GM15510 (cell line): Measurements from ENCODE around the gene OBSCN.

Experiments used
- POLR2A ChIP-seq: IDR thresholded peaks from 3 replicates; pipeline ENCODE4 v1.6.1; 2011; ENCODE audit warnings: borderline replicate concordance; ENCODE audit not compliant: insufficient read length; ENCODE audit errors: extremely low read depth

Gene OBSCN

GRCh38 chr1:228361314-228362140 is 153.7 kb downstream of the OBSCN start:
- TF ChIP-seq POLR2A: no peak

- TF ChIP-seq POLR2A: no peak
These were observed 154.5 kb downstream of the OBSCN start for GRCh38 chr1:228362141-228362883.

- no peak for TF ChIP-seq POLR2A
These were observed 155.1 kb downstream of the OBSCN start for GRCh38 chr1:228362884-228363450.

GRCh38 chr1:228363686-228364067 is 155.8 kb downstream of the OBSCN start:
- no peak for TF ChIP-seq POLR2A

GRCh38 chr1:228364068-228364705 is 156.3 kb downstream of the OBSCN start:
- no peak for TF ChIP-seq POLR2A

GRCh38 chr1:228364706-228365213 is 156.9 kb downstream of the OBSCN start:
- no peak for TF ChIP-seq POLR2A

- no peak for TF ChIP-seq POLR2A
These were observed 157.6 kb downstream of the OBSCN start for GRCh38 chr1:228365271-228366061.

GRCh38 chr1:228366062-228366865 is 158.4 kb downstream of the OBSCN start:
- no peak for TF ChIP-seq POLR2A

- no peak for TF ChIP-seq POLR2A
These were observed 159.3 kb downstream of the OBSCN start for GRCh38 chr1:228366866-228367741.

GRCh38 chr1:228367798-228368791 is 160.3 kb downstream of the OBSCN start:
- TF ChIP-seq POLR2A: no peak
